Anterior cingulate cortex (tissue), 58 donors: Measurements from ENCODE around the gene DAB2IP.
A peak's percentile ranks its signal among the peaks of the same experiment; 100 is the strongest.

Experiments
- DNase-seq, 58 donors: peaks; one replicate each; lab custom pipeline; 2025; lab: John Stamatoyannopoulos, UW

Gene DAB2IP

DNA sequence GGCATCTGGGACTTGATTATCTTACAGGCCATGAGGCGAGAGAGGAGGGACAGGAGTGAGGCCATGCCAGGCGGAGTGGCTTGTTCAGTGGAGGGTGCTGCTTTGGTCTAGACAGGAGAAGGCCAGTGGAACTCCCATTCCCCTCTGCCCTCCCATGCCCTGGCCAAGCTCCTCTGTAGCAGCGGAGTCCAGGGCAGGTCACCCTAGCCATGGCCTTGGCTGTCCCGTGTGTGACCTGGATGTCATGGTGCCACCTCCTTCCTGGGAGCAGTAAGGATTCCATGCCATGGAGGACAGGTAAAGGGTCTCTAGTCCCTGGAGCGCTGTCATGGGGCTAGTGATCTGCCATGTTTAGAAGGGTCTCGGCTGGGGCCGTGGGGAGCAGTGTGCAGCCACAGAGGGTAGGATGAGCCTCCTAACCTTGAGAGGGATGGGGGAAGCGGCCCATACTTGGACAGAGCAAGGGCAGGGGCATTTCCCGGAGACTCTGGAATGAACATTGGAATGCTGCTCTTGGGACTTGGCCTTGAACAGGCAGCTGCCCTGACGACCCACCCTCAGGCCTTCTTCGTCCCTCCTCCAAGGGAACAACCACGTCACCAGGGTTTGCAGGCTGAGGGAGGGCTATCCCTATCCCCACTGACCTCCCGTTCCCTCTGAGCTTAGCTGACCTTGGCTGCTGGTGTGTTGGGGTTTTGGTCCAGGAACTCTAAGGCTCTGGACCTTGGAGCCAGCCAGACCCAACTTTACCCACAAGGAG, 100.4 kb downstream of the DAB2IP start:
- no peak for DNase-seq

DNA sequence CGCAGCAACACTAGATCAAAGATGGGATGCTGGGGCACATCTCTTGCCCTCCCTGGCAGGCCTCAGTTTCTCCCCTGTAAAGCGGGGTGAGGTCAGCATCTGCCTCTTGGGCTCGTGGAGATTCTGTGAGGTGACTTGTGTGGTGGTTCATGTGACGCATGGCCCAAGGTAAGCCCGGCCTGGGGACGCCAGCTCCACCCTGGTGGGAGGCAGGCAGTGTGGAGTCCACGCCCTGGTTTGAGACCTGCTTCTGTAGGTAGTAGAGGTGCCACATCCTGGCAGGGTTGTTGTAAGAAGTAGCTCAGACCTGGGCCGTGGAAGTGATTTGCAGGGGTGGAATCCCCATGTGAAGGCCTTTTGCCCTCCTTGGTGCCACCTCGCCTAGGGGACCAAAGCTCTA, 101.5 kb downstream of the DAB2IP start:
- no peak for DNase-seq

DNA sequence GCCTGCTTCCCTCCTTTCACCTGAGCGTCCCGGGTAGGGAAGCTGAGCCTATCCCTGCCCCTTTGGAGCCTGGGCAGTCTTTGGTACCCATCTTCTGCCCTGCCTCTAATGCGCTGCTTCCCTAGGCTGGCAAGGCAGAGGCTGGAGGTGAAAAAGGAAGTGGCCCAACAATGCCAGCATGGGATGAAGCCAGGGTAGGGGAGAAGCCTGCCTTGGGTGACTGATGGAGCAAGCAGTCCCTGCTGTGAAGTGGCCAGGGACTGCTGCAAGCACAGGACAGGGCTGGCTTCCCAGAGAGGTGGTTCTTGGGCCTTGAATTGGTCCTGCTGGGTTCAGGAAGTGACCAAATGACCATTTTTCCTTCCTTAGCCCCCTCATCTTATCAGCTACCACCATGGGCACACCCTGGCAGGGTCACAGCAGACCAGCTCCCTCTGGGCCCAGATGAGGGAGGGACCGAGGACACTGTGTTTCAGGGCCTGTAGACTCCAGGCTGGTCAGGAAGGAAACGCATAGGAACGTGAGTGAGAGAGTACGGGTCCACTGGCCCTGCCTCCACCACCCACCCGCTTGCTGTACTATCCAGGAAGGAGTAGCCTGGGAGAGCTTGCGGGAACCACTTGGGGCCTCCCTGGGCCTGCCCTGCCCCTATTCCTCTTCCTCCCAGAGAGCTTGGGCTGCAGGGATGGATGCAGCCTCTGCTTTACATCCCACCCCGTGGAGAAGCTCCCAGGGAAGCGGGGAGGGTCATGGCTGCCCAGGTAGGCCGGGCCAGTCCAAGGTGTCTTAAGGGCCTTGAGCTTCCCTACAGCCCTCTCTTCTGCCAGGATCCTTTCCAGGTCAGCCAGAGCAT, 102.6 kb downstream of the DAB2IP start:
- no peak for DNase-seq

DNA sequence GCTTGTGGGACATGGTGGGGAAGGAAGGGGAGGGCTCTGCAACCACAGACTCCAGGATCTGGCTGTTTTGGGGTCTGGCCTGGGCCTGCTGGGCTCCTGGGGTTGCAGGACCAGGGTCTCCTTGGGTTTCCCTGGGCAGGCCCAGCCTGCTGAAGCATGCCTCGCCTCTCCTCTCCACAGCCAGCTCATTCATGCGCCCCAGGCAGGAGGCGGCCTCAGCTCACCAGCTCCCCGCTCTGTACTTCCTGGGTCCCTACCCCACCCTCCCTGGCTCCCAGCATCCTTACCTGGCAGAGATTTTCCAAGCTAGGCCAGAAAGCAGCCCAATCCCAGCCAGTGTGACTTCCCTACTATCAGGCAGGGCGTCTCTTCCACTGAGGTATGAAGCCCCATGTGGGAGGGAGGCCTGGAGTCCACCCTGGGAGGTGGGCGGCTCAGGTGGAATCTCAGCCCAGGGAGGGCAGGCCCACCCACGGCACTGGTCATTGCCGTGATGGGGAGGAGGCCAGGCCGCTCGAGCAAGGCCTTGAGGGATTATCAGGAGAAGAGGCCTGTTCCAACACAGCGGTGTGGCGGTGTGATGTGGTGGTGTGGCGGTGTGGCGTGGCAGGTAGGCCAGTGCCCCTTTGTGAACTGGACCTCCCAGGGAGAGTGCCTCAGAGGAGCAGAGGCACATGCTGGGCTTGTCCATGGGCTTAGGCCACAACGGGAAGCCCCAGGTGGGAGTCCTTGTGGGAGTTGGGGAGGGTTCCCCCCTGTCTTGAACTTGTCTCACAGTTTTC, 103.4 kb downstream of the DAB2IP start:
- DNase-seq, result no peak

DNA sequence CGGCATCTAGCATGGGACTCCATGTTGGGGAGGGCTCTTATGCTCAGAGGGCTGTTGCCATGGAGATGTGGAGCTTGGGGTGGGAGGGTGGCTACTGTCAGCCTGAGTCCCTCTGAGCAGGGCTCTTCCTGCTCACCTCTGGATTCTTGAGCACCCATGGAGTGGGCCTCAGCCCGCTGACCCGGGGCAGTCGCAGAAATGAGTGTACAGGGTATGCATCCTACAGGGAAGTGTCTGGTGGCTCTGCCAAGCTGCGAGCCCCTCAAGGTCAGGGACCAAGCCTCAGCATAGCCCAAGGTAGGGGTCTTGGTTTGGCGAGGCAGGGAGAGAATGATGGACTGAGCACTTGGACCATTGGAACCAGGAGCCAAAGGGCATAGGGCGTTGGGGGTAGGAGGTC, 104.1 kb downstream of the DAB2IP start:
- no peak for DNase-seq

DNA sequence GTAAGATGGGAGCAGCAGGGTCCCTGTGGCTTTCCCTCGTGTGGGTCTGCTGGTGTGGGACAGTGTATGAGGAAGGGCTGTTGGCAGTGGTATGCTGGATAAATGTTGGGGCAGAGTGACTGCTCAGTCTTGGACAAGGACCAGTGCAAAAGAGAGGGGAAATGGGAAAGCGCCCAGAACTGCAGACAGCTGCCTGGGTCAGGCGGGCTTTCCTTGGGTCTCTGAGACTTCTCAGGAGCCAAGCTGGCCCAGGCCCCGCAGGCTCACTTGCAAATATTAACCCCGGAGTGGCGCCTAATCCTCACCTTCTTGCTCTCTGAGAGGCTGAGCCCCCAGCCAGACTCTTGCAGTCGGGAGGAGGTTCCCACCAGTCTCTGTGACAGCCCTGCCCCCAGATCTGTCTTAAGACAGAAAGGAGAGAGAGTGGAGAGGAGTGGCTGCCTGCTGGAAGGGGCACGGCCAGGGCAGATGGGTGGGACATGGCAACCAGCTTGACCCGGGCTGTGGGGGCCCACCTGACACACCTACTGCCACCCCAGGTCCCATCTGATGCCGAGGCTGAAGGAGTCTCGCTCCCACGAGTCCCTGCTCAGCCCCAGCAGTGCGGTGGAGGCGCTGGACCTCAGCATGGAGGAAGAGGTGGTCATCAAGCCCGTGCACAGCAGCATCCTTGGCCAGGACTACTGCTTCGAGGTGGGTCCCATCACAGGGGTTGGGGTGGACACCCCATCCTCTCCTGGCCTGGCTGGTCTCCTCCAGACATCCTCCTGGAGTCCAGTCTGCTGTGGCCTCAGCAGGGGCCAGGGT, 105.2 kb downstream of the DAB2IP start:
- peak in 33 of 58 donors; percentile 10 to 62 (median 30) for DNase-seq

DNA sequence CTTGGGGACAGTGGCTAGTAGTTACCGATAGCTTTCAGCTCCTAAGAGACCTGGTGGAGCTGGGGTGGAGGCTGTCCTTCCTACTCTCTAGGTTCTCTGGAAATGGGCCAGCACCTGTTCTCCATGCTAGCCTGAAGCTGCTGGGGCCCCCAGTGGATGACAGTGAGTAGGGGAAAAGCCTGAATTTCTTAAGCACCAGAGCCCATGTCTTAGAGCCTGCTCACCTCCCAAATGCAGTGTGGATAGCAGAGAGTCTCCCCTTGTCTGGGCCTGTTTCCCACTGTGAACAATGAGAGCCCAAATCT, 105.8 kb downstream of the DAB2IP start:
- DNase-seq, result no peak

DNA sequence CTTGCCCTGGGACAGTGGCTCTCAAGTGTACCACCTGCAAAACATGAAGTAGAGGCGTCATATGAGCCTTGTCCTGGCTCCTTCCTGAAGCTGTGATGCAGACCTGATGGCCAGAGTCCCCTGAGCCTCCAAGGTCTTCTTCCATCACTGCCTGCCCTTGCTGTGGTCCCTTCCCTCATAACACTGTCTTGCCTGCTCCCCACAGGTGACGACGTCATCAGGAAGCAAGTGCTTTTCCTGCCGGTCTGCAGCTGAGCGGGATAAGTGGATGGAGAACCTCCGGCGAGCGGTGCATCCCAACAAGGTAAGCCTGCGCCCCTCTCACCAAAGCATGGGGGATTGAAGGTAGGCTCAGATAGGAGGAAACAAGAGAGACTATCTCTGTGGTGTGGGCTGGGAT, 107.3 kb downstream of the DAB2IP start:
- DNase-seq, result no peak

DNA sequence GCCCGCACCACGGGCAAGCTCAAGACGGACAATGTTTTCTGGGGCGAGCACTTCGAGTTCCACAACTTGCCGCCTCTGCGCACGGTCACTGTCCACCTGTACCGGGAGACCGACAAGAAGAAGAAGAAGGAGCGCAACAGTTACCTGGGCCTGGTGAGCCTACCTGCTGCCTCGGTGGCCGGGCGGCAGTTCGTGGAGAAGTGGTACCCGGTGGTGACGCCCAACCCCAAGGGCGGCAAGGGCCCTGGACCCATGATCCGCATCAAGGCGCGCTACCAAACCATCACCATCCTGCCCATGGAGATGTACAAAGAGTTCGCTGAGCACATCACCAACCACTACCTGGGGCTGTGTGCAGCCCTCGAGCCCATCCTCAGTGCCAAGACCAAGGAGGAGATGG, 108.6 kb downstream of the DAB2IP start:
- no peak for DNase-seq

DNA sequence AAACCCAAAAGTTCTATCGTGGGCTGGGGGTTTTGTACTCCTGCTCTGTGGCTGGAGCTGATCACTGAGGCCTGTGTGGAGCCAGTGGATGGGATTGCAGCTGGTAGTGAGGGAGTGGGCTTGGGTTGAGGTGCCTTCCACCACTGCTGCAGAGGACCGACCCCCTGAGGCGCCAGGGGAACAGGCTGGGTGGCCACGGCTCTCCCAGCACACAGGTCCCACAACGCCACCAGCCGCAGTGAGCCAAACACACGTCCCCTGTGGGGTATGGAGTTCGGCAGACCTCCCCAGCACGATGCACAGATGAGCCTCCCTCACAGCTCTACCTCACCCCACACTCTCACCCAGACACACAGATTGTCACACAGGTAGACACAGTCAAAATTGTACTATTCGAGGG, 109.1 kb downstream of the DAB2IP start:
- DNase-seq, result no peak

DNA sequence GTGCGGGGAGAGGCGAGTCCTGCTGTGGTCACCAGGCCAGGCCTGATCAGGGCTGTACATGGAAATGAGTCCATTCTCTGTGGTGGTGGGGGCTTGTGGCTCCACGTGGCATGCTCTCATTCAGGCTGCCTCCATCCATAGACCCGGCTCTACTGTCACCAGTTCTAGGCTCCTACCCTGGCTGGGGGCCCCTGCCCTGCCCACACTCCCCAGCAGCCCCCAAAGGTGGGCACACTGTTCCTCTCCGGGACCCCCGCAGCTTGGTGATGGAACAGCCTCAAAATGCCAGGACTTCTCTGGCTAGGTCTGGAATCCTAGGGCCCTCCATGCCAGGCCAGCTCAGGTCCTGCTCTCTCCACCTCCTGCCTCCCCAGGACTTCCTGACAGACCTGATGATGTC, 111.7 kb downstream of the DAB2IP start:
- no peak for DNase-seq

DNA sequence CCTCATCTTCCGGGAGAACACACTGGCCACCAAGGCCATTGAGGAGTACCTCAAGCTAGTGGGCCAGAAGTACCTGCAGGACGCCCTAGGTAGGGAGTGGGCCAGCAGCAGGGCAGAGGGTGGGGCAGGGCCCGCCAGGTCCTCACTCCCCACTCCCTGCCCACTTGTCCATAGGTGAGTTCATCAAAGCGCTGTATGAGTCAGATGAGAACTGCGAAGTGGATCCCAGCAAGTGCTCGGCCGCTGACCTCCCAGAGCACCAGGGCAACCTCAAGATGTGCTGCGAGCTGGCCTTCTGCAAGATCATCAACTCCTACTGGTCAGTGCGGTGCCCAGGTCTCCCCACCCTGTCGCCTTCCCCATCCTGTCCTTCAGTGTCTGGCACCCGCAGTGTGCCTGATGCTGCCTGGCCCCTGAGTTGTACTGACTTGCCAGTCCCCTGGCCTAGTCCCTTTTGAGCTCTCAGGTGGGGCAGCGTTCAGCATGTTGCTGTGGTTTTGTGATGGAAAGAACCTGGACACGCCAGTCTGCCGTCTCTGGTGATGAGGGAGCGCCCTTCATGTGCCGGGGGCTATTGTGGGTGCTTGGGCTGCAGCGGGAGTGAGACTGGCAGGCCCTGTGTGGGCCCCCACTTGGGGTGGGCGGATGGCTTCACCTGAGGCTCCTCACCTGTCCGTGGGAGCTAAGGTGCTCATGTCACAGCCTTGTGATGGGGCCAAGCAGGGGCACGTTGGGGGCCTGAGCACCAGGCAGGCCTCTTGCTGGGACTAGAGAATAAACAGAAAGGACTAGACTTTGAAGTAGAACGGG, 112.3 kb downstream of the DAB2IP start:
- DNase-seq, result no peak

DNA sequence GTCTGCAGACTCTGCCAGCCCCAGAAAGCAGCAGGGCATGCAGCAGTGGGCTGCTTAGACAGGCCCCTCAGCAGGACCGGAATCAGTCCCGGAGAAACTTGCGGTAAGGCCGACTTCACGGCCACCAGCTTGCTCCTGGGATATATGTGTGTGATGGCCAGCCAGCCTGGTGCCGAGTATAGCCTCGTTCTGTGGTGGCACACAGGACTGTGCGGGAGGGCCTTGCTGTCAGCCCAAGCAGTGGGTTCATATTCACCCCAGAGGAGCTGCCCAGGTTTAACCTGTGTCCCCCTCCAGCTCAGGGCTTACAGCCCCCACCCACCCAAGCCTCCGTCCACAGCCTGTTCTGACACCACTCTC, 112.9 kb downstream of the DAB2IP start:
- DNase-seq, result no peak

DNA sequence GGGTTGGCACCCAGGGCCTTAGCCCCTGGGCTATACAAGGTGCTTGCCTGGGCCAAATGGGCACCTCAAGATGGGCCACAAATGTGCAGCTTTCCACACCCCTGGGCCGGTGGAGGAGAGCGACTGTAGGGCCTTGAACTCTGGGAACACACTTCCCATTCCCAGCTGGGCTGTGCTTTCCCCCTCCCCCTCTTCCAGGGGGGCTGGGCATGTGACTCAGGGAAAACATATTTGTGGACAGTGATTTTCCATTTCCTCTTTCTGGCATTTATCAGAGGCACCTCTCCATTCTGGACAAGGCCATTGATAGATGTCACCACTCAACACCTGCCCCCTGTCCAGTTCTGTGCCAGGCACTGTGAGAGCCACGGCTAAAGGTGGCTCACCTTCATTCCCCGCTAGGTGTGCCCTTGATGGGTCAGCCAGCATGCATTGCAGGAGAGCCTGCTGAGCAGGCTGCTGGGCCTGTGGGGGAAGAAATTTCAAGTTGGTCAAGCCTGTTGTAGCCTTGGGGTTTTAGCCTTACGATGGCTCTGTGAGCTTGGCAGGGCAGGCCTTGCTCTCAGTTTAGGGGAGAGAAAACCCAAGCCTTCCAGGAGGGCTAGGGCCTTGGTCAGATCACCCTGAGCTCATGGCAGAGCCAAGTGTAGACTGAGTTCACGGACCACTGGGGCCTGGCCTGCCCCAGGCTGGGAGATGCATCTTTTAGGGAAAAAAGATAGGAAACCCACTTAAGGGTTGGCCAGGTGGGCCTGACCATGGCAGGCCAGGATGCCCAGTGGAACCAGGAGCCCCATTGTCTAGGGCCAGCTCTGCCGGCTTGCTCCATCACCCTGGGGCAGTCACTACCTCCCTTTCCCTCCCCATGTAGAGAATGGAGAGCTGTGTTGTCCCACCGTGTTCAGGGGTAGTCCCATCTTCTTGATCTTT, 113.9 kb downstream of the DAB2IP start:
- DNase-seq, result no peak

DNA sequence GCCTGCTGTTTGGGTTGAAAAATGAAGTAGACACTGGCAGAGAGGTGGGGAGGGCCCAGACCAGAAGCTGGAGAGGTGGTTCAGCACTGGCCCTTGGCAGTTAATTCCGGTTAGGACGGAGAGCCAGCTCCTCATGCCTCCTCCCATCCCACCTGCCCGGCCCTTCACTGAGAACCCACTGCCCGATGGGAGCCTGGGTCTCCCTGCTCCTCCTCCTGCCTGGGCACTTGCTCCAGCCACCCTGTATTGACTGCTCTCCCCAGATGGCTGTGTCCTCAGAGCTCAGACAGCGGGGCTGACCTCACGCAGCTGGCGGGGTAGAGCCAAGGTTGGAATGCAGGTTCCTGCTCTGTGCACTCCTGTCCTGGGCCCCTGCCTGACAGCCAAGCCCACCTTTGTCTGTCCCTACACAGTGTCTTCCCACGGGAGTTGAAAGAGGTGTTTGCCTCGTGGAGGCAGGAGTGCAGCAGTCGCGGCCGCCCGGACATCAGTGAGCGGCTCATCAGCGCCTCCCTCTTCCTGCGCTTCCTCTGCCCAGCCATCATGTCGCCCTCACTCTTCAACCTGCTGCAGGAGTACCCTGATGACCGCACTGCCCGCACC, 114.7 kb downstream of the DAB2IP start:
- no peak for DNase-seq

DNA sequence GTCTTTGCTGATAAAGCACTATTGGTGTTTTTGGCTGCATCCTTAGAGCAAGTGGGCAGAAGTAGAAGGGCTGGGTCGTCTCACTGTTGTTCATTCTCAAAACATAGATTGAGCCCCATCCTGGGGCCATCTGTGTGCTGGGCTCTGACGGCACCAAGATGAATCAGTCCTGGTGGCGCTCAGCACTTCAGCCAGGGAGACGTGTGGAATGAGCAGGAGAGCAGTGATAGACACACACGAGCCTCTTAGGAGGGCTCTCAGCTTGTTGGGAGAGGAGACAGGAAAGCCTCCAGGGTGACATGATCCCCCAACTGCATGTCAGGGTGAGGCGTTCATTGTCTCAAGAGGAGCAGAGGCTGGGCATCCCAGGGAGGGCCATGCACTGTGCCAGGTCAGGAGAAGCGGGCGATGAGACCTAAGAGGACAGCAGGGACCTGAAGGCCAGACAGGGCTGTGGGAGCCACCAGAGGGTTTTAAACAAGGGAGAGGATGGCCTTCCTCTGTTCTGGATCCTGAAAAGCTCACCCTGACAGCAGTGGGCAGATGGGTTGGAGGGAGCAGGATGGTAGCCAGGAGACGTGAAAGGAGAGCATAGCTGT, 115.8 kb downstream of the DAB2IP start:
- DNase-seq, result no peak

DNA sequence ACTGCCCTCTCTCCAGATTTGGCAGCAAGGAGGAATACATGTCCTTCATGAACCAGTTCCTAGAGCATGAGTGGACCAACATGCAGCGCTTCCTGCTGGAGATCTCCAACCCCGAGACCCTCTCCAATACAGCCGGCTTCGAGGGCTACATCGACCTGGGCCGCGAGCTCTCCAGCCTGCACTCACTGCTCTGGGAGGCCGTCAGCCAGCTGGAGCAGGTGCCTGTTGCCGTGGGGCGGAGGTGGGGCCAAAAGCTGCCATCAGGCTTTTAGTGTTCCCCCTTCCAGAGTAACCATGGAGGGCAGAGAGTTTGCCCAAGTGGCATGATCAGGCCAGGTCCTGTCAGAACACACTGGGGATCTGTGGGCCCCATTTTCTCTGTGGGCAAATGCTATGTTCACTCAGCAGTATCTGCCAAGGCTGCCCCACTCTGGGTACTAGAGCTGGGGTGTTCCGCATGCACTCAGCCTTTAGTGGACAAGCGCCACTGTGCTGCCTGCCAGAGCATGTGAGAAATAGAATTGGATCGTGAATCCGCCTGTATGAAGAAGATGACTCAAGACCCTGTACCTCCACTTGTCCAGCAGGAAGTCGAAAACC, 117.1 kb downstream of the DAB2IP start:
- no peak for DNase-seq
